ENCODE data around the gene PGM2L1. TPM values are rescaled to one million over a fixed set of nuclear protein-coding genes. Genes with fewer than 3 reads are reported as not detected.

Gene PGM2L1
- total and polyA plus RNA-seq, 2 of the 13 experiments (the other 11 are each of a cell fraction or from before 2014, with no cell fraction given), result 0.57 to 1.2 TPM

- TF ChIP-seq SALL1 (CRISPR knock-in tag; IDR thresholded peaks at IDR 0.05), result peak; percentile 71
- TF ChIP-seq SOX6 (IDR thresholded peaks at IDR 0.05), result no peak
- peak; percentile 51 for TF ChIP-seq SOX6 (CRISPR knock-in tag; IDR thresholded peaks at IDR 0.05)
- TF ChIP-seq ZNF710 (CRISPR knock-in tag; IDR thresholded peaks at IDR 0.05; ENCODE audit: borderline replicate concordance), result peak; percentile 32; the same call in 1 of the 2 replicates
- peak; percentile 45; the same call in 1 of the 2 replicates for TF ChIP-seq KDM5A (IDR thresholded peaks at IDR 0.05; ENCODE audit: borderline replicate concordance, low read length)
- 0 out of 2 replicates have a peak, but pooled peaks have one; percentile 17 for TF ChIP-seq MEF2D (CRISPR knock-in tag; IDR thresholded peaks at IDR 0.05)
- peak; percentile 34 for TF ChIP-seq ZGPAT (CRISPR knock-in tag; IDR thresholded peaks at IDR 0.05)
- TF ChIP-seq ZNF143 (CRISPR knock-in tag; IDR thresholded peaks at IDR 0.05), result peak; percentile 99
- peak; percentile 48; the same call in 1 of the 2 replicates for TF ChIP-seq POLR2AphosphoS5 (IDR thresholded peaks at IDR 0.05; ENCODE audit: low read depth, low read length)
- no peak for TF ChIP-seq HNF1A (IDR thresholded peaks at IDR 0.05; ENCODE audit: low read depth)
- TF ChIP-seq HNF1A (CRISPR knock-in tag; IDR thresholded peaks at IDR 0.05; ENCODE audit: borderline replicate concordance), result peak; percentile 31; the same call in 1 of the 2 replicates
- 0 out of 2 replicates have a peak, but pooled peaks have one; percentile 4 for TF ChIP-seq ZNF383 (CRISPR knock-in tag; IDR thresholded peaks at IDR 0.05; ENCODE audit: borderline replicate concordance)
- no peak for TF ChIP-seq NR3C1 (CRISPR knock-in tag; IDR thresholded peaks at IDR 0.05)
- TF ChIP-seq ATF5 (CRISPR knock-in tag; IDR thresholded peaks at IDR 0.05; ENCODE audit: low read depth), result 0 out of 2 replicates have a peak, but pooled peaks have one; percentile 46
- no peak for TF ChIP-seq ZNF343 (CRISPR knock-in tag; IDR thresholded peaks at IDR 0.05)
- TF ChIP-seq HNRNPLL (IDR thresholded peaks at IDR 0.05; ENCODE audit: low read depth, low read length, poor library complexity, severe bottlenecking), result peak; percentile 64
Measured at GRCh38 chr11:74398244-74399159, at the start of gene PGM2L1 (continued).
